GM12875 (cell line): ENCODE data around the gene ATG5.

ENCODE experiments used
- H3K4me3 ChIP-seq: one replicate; pipeline ENCODE4 v1.5.1; 2011; ENCODE audit warnings: low read depth, low read length, control low read depth
- TF ChIP-seq, protein P1 (sequence below): IDR thresholded peaks from 2 replicates; pipeline ENCODE4 v1.5.1; 2011; ENCODE audit warnings: low read depth, mild to moderate bottlenecking, control low read depth, inconsistent platforms, low read length, moderate library complexity, borderline replicate concordance; ENCODE audit not compliant: insufficient read depth

Gene ATG5

GRCh38 chr6:106250953-106251352 lies 74.6 kb downstream of the ATG5 start:
- H3K4me3 ChIP-seq, result no peak overlapping the region
- TF ChIP-seq, protein P1, sequence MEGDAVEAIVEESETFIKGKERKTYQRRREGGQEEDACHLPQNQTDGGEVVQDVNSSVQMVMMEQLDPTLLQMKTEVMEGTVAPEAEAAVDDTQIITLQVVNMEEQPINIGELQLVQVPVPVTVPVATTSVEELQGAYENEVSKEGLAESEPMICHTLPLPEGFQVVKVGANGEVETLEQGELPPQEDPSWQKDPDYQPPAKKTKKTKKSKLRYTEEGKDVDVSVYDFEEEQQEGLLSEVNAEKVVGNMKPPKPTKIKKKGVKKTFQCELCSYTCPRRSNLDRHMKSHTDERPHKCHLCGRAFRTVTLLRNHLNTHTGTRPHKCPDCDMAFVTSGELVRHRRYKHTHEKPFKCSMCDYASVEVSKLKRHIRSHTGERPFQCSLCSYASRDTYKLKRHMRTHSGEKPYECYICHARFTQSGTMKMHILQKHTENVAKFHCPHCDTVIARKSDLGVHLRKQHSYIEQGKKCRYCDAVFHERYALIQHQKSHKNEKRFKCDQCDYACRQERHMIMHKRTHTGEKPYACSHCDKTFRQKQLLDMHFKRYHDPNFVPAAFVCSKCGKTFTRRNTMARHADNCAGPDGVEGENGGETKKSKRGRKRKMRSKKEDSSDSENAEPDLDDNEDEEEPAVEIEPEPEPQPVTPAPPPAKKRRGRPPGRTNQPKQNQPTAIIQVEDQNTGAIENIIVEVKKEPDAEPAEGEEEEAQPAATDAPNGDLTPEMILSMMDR, result no peak

GRCh38 chr6:106249658-106250057 lies 75.9 kb downstream of the ATG5 start:
- TF ChIP-seq, protein P1, result no peak

GRCh38 chr6:106247733-106248132 lies 77.8 kb downstream of the ATG5 start:
- TF ChIP-seq, protein P1, result no peak

More at GRCh38 chr6:106249658-106250057, 75.9 kb downstream of the ATG5 start:
- no peak overlapping the region for H3K4me3 ChIP-seq

GRCh38 chr6:106247293-106247692 lies 78.3 kb downstream of the ATG5 start:
- TF ChIP-seq, protein P1, result no peak
- H3K4me3 ChIP-seq, result no peak overlapping the region

More at GRCh38 chr6:106247733-106248132, 77.8 kb downstream of the ATG5 start:
- H3K4me3 ChIP-seq, result no peak overlapping the region

- no peak overlapping the region for H3K4me3 ChIP-seq
- TF ChIP-seq, protein P1, result no peak
Measured at GRCh38 chr6:106244931-106245330, 80.6 kb downstream of the ATG5 start.

- H3K4me3 ChIP-seq, result no peak overlapping the region
- TF ChIP-seq, protein P1, result no peak
Measured at GRCh38 chr6:106244521-106244920, 81.0 kb downstream of the ATG5 start.

DNA sequence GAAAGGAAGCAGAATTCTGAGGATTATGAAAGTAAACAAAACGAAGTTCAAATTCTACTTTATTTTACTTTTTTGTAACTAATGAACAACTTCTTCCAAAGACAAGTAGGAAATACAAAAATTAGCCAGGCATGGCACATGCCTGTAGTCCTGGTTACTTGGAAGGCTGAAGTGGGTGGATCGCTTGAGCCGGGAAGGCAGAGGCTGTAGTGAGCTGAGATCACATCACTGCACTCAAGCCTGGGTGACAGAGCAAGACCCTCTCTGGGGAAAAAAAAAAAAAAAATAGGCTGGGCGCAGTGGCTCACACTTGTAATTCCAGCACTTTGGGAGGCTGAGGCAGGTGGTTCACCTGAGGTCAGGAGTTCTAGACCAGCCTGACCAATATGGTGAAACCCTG lies 82.3 kb downstream of the ATG5 start:
- no peak overlapping the region for H3K4me3 ChIP-seq
- TF ChIP-seq, protein P1, result no peak
